Measurements from ENCODE around the gene CENPO. TPM values are rescaled to one million over a fixed set of nuclear protein-coding genes. Genes with fewer than 3 reads are reported as not detected.

CENPO gene
- total RNA-seq, 1 experiment from 2014 or later = 27.9 TPM

DNA sequence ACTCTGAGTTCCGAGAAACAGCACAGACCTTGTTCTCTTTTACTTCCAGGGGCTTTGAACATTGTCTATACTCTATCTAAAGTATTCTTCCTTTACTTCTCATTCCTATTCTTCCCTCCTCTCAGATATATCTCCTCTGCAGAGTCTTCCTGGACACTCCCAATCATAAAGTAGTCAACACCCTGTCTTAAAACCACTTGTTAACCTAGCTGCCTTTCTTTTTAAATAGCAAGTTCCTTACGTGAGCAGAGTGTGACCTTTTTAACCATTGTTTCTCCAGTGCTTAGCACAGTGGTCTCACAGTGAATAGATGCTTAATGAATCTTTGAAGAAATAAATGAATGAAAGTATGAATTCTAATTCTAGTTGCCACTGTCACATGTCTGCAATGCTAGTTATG lies 47.4 kb upstream of the CENPO start:
- CTCF ChIA-PET = no interaction called here
- intact Hi-C loops (cut with micrococcal nuclease) = no loop called here
- no peaks in the 10 kb centered on the region for H3K9me2 ChIP-seq (ENCODE audit: insufficient read depth)

More for the DNA sequence above, 47.4 kb upstream of the CENPO start:
- no peaks in the 10 kb centered on the region for H3K27me3 ChIP-seq (ENCODE audit: insufficient read depth, low read length)
- H4K20me1 ChIP-seq (ENCODE audit: insufficient read depth) = no peaks in the 10 kb centered on the region
- H3K79me2 ChIP-seq (ENCODE audit: insufficient read depth, low read length) = no peaks in the 10 kb centered on the region
- TF ChIP-seq YY1 (IDR thresholded peaks at IDR 0.05; ENCODE audit: extremely low read depth, insufficient replicate concordance, low read depth, low read length) (no peak), CEBPB (IDR thresholded peaks at IDR 0.05; ENCODE audit: low read depth) (no peak), ATF3 (IDR thresholded peaks at IDR 0.05) (no peak), ELF1 (IDR thresholded peaks at IDR 0.05; ENCODE audit: borderline replicate concordance, low read depth) (no peak), ZFX (IDR thresholded peaks at IDR 0.05) (no peak)
- TF ChIP-seq, protein P1, sequence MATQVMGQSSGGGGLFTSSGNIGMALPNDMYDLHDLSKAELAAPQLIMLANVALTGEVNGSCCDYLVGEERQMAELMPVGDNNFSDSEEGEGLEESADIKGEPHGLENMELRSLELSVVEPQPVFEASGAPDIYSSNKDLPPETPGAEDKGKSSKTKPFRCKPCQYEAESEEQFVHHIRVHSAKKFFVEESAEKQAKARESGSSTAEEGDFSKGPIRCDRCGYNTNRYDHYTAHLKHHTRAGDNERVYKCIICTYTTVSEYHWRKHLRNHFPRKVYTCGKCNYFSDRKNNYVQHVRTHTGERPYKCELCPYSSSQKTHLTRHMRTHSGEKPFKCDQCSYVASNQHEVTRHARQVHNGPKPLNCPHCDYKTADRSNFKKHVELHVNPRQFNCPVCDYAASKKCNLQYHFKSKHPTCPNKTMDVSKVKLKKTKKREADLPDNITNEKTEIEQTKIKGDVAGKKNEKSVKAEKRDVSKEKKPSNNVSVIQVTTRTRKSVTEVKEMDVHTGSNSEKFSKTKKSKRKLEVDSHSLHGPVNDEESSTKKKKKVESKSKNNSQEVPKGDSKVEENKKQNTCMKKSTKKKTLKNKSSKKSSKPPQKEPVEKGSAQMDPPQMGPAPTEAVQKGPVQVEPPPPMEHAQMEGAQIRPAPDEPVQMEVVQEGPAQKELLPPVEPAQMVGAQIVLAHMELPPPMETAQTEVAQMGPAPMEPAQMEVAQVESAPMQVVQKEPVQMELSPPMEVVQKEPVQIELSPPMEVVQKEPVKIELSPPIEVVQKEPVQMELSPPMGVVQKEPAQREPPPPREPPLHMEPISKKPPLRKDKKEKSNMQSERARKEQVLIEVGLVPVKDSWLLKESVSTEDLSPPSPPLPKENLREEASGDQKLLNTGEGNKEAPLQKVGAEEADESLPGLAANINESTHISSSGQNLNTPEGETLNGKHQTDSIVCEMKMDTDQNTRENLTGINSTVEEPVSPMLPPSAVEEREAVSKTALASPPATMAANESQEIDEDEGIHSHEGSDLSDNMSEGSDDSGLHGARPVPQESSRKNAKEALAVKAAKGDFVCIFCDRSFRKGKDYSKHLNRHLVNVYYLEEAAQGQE (IDR thresholded peaks at IDR 0.05; ENCODE audit: low read depth) = no peak
- ATAC-seq (no peak), DNase-seq (ENCODE audit: low read depth, low spot score) (no peak)
- no peak overlapping the region for H3K27ac ChIP-seq (ENCODE audit: low read depth, low read length)
- ChIA-PET POLR2A (no interaction called here), RAD21 (ENCODE audit: low non-redundant PET in 1 of 2, low total read pairs in 2 of 2, uncharacterized antibody in 2 of 2, unreplicated experiment in 2 of 2) (no interaction called here)
- H3K4me1 ChIP-seq (ENCODE audit: control insufficient read depth in 1 of 2, insufficient read depth in 2 of 2, low read length in 2 of 2) = no peaks in the 10 kb centered on the region
- no TSS peak for BruUV-seq (replicated peaks)
- no peak overlapping the region for H3K4me2 ChIP-seq (ENCODE audit: low read length)
- H3K36me3 ChIP-seq (ENCODE audit: control insufficient read depth in 1 of 2, insufficient read depth in 2 of 2, low read length in 2 of 2) = no peaks in the 10 kb centered on the region
- no peak overlapping the region for H2AFZ ChIP-seq (ENCODE audit: low read depth, low read length, poor library complexity, severe bottlenecking)
- H3K4me3 ChIP-seq (replicated peaks in 1 of 2; ENCODE audit: low read depth in 1 of 2, low read length in 2 of 2) = no peak overlapping the region
- no peaks in the 10 kb centered on the region for H3K9me3 ChIP-seq (ENCODE audit: control insufficient read depth in 1 of 2, insufficient read depth in 1 of 2, low read depth in 1 of 2, low read length in 2 of 2)
- no peak overlapping the region for H3K9ac ChIP-seq (ENCODE audit: low read length)
